OCI-LY7 (cell line): ENCODE measurements around the gene KIF3A.

Experiments used
- EZH2phosphoT487 ChIP-seq: fragments of 200-600 bp; sonication (generic); IDR thresholded peaks from 2 replicates; pipeline ENCODE4 v1.6.1; 2018; ENCODE audit warnings: low read depth, borderline replicate concordance, mild to moderate bottlenecking, mixed run types, antibody characterized with exemption, low read length, moderate library complexity, mixed read lengths
- TF ChIP-seq, protein P1 (sequence below): fragments of 200-600 bp; sonication (generic); conservative IDR thresholded peaks from 2 replicates; pipeline ENCODE4 v1.5.1; 2014; ENCODE audit warnings: mild to moderate bottlenecking, antibody characterized with exemption, low read length, moderate library complexity, mixed read lengths

DNA sequence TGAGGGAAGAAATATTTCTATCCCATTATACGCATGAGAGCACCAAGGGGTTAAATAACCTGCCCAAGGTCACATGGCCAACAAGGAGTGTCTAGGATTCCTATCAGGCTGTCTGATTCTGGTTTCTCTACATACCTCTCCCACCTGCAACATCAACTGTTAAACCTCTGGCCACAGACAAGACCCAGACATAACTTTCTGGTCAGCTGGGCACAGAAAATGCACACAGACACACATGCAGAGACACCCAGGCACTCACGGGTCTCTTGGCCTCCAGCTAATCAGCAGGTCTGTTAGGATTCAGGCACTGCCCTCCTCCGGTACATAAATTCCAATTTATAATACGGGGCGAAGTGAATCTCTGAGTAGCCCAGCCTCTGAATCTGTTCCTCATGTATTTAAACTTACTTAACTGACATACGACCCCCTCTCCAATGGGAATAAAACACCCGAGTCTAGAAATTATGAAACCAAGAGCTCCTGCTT is 38.2 kb upstream of the KIF3A start:
- TF ChIP-seq, protein P1, sequence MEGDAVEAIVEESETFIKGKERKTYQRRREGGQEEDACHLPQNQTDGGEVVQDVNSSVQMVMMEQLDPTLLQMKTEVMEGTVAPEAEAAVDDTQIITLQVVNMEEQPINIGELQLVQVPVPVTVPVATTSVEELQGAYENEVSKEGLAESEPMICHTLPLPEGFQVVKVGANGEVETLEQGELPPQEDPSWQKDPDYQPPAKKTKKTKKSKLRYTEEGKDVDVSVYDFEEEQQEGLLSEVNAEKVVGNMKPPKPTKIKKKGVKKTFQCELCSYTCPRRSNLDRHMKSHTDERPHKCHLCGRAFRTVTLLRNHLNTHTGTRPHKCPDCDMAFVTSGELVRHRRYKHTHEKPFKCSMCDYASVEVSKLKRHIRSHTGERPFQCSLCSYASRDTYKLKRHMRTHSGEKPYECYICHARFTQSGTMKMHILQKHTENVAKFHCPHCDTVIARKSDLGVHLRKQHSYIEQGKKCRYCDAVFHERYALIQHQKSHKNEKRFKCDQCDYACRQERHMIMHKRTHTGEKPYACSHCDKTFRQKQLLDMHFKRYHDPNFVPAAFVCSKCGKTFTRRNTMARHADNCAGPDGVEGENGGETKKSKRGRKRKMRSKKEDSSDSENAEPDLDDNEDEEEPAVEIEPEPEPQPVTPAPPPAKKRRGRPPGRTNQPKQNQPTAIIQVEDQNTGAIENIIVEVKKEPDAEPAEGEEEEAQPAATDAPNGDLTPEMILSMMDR, result no peak
- TF ChIP-seq EZH2phosphoT487, result no peak
